T-helper 1 cell treated with Interleukin-12 subunit alpha and Interleukin-12 subunit beta and Interleukin-4 antibody, amounts not matched to agents 30 μg/mL and 1 μg/mL, for 36 hours (primary cell): ENCODE measurements around the gene DLGAP1.

Experiments
- H3K27ac Mint-ChIP-seq: one replicate; pipeline ENCODE4 v1.8.0; 2021; ENCODE audit warnings: mild to moderate bottlenecking, mixed read lengths
- H3K27me3 Mint-ChIP-seq: one replicate; pipeline ENCODE4 v1.8.0; 2021; ENCODE audit warnings: low read depth, mixed read lengths
- H3K36me3 Mint-ChIP-seq: one replicate; pipeline ENCODE4 v1.8.0; 2021; ENCODE audit warnings: low read depth, mixed read lengths
- H3K4me1 Mint-ChIP-seq: one replicate; pipeline ENCODE4 v1.8.0; 2021; ENCODE audit warnings: low read depth, mixed read lengths
- H3K4me3 Mint-ChIP-seq: one replicate; pipeline ENCODE4 v1.8.0; 2021; ENCODE audit warnings: mild to moderate bottlenecking, moderate library complexity, mixed read lengths
- H3K9me3 Mint-ChIP-seq: one replicate; pipeline ENCODE4 v1.8.0; 2021; ENCODE audit warnings: mixed read lengths

The DLGAP1 gene

GRCh38 chr18:3993941-3994687, 461.0 kb downstream of the DLGAP1 start:
- Mint-ChIP-seq H3K36me3 (no peaks in the 10 kb centered on the region), H3K27ac (no peak overlapping the region), H3K27me3 (peaks cover 8% of the 10 kb centered on the region), H3K9me3 (no peaks in the 10 kb centered on the region), H3K4me3 (no peak overlapping the region), H3K4me1 (no peaks in the 10 kb centered on the region)

GRCh38 chr18:3985664-3986063, 469.4 kb downstream of the DLGAP1 start:
- no peak overlapping the region for H3K27ac Mint-ChIP-seq
- peaks cover 8% of the 10 kb centered on the region for H3K4me1 Mint-ChIP-seq
- peaks cover 4% of the 10 kb centered on the region for H3K36me3 Mint-ChIP-seq
- H3K27me3 Mint-ChIP-seq: no peaks in the 10 kb centered on the region
- H3K9me3 Mint-ChIP-seq: peaks cover 5% of the 10 kb centered on the region
- no peak overlapping the region for H3K4me3 Mint-ChIP-seq

- Mint-ChIP-seq H3K27me3 (no peaks in the 10 kb centered on the region), H3K4me1 (peaks cover 8% of the 10 kb centered on the region), H3K27ac (peak overlapping the region; percentile 32), H3K9me3 (peaks cover 5% of the 10 kb centered on the region), H3K4me3 (no peak overlapping the region), H3K36me3 (peaks cover 4% of the 10 kb centered on the region)
These were observed 470.1 kb downstream of the DLGAP1 start for GRCh38 chr18:3985020-3985419.

- no peak overlapping the region for H3K4me3 Mint-ChIP-seq
- no peaks in the 10 kb centered on the region for H3K27me3 Mint-ChIP-seq
- peak overlapping the region; percentile 15 for H3K27ac Mint-ChIP-seq
These were observed 470.8 kb downstream of the DLGAP1 start for GRCh38 chr18:3984163-3984757.

DNA sequence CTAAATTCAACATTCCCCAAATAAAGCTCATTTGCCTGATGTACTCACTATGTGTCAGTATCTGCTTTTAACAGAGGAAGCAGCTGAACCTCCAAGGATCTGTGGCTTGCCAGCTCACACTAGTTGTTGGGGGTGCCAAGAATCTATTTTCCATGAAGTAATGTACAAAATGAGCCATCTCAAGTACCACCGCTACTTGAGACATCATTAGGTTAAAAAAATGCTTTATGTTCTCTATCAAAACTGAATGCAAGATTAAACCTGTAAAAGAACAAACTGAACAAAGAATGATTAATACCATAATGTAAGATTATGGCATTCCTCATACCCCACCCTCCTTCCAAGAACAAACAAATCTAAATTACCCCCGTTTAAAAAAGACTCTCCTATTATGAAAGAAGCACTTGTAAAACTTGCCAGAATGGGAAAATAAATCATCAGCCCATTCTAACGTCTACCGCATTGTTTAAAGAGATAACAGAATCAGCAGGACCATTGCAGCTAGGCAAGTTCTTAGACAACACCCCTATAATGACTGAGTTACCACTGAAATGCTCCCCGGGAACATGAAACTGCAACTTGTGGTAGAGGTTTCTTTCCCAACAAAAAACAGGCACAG, 471.6 kb downstream of the DLGAP1 start:
- Mint-ChIP-seq H3K27ac (no peak overlapping the region), H3K4me1 (peaks cover 8% of the 10 kb centered on the region), H3K36me3 (peaks cover 4% of the 10 kb centered on the region), H3K9me3 (peaks cover 11% of the 10 kb centered on the region), H3K27me3 (no peaks in the 10 kb centered on the region), H3K4me3 (no peak overlapping the region)

More at GRCh38 chr18:3984163-3984757, 470.8 kb downstream of the DLGAP1 start:
- H3K36me3 Mint-ChIP-seq: peaks cover 4% of the 10 kb centered on the region
- peaks cover 6% of the 10 kb centered on the region for H3K9me3 Mint-ChIP-seq
- H3K4me1 Mint-ChIP-seq: peaks cover 8% of the 10 kb centered on the region

DNA sequence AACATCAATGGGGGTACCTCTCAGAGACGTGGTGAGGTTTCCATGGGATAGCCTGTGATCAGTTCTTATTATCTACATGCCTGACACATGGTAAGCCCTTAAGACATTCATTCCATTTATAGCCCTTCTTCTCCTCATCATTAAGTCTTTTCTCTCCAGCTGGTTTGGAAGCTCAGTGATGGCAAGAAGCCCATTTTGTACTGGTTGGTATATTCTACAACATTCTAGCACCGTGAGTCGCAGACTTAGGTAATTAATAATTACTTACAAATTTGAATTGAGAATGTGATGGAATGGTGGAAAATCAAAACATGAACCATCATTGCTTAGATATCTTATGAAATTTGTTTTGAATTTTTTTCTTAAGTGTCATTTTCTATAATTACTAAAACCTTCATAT, 472.6 kb downstream of the DLGAP1 start:
- Mint-ChIP-seq H3K9me3 (peaks cover 15% of the 10 kb centered on the region), H3K4me1 (peaks cover 8% of the 10 kb centered on the region), H3K27me3 (no peaks in the 10 kb centered on the region), H3K36me3 (peaks cover 4% of the 10 kb centered on the region), H3K27ac (no peak overlapping the region), H3K4me3 (no peak overlapping the region)

DNA sequence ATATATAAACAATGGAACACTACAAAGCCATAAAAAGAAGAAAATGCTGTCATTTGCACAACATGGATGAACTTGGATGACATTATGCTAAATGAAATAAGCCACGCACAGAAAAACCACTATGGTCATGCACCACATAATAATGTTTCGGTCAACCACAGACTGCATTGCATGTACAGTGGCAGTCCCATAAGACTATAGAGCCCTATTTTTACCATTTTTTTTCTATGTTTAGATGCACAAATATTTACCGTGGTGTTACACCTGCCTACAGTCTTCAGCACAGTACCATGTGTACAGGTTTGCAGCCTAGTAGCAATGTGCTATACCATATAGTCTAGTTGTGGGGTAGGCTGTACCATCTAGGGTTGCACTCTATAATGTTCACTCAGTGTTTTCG, 476.1 kb downstream of the DLGAP1 start:
- Mint-ChIP-seq H3K36me3 (no peaks in the 10 kb centered on the region), H3K4me1 (no peaks in the 10 kb centered on the region), H3K4me3 (no peak overlapping the region), H3K27ac (no peak overlapping the region), H3K27me3 (no peaks in the 10 kb centered on the region), H3K9me3 (peaks cover 10% of the 10 kb centered on the region)

- H3K9me3 Mint-ChIP-seq: peaks cover 2% of the 10 kb centered on the region
- H3K4me1 Mint-ChIP-seq: no peaks in the 10 kb centered on the region
- H3K36me3 Mint-ChIP-seq: no peaks in the 10 kb centered on the region
- H3K27me3 Mint-ChIP-seq: peaks cover 7% of the 10 kb centered on the region
- no peak overlapping the region for H3K4me3 Mint-ChIP-seq
- no peak overlapping the region for H3K27ac Mint-ChIP-seq
These were observed 481.8 kb downstream of the DLGAP1 start for GRCh38 chr18:3973191-3973850.

DNA sequence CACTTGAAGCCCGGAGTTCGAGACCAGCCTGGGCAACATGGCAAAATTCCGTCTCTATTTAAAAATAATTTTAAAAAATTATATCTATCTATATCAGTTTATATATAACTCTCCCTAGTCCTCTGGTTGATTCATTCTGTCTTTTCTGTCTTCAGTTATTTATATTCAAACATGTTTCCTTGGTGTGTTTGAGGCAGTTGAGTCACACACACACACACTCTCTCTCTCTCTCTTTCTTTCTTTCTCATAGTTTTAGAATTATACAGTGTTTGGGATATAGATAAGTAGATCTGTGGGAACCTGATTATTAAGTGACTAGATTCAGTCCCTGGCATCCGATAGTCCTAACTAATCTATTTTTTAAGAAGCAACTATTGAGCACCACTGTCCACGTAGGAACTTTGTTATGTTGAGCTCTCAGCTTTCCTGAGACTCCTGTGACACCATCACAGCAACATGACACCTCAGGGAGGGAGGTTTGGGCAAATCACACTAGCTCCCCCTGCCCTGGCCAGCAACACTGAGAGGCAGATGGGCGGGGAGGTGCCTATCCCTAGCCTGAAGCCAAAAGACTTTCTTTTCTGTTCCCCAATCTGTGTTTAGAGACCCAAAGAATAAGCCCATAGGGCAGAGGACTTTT, 482.7 kb downstream of the DLGAP1 start:
- Mint-ChIP-seq H3K36me3 (no peaks in the 10 kb centered on the region), H3K9me3 (no peaks in the 10 kb centered on the region), H3K4me1 (no peaks in the 10 kb centered on the region), H3K27me3 (peaks cover 7% of the 10 kb centered on the region), H3K27ac (no peak overlapping the region), H3K4me3 (no peak overlapping the region)

DNA sequence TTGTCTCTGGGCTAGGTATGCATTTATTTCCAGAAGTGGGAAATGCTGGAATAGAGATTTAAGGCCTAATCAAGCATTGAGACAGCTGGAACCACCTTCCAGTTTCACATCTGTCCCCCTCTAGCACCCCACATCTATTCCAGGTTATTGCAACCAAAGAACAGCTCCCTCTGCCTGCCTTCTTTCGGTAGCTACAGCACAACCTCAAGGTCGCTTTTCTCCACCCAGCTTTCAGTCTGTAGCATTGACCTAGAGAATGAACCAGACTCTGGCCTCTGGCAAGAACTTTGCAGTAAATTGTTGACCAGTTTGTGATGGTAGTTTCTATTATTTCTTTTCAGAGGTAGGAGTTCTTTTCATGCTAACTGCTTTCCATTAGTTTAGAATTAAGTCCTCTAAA, 484.2 kb downstream of the DLGAP1 start:
- no peak overlapping the region for H3K27ac Mint-ChIP-seq

DNA sequence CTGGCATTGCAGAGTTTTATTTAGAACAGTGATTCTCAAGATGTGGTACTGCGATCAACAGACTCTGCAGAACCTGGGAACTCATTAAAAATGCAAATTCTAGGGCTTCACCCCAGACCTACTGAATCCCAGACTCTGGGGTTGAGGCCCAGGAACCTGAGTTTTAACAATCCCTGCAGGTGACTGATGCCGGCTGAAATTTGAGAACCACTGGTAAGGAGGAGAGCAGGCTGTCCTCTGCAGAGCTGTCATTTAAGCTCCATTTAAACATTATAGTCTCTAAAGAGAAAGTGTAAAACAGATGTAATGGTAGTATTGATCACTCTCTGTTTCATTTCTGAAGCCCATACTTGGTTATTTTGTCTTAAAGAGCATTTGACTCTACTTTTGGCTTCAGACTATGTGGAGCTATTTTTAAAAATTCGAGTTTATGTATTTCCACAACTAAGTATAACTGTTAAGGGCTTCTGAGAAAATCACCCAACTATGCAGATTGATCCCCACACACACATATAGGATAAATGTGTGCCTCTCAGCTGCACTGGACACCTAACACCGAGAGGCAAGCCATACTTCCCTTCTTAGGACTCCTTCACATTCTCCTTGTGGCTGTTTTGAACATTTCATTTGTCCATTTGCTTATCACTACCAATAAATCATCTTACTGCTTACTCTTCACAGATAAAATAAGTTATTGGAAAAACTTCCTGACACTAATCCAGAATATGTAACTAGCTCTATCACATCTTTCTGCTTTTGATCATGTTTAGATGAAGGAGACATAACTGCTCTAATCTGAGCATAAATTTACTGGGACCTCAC, 487.5 kb downstream of the DLGAP1 start:
- Mint-ChIP-seq H3K36me3 (no peaks in the 10 kb centered on the region), H3K4me3 (no peak overlapping the region), H3K4me1 (no peaks in the 10 kb centered on the region), H3K27me3 (peaks cover 5% of the 10 kb centered on the region), H3K9me3 (no peaks in the 10 kb centered on the region), H3K27ac (no peak overlapping the region)

More for the DNA sequence above, 484.2 kb downstream of the DLGAP1 start:
- no peaks in the 10 kb centered on the region for H3K4me1 Mint-ChIP-seq
- H3K36me3 Mint-ChIP-seq: no peaks in the 10 kb centered on the region
- H3K4me3 Mint-ChIP-seq: no peak overlapping the region
- peaks cover 7% of the 10 kb centered on the region for H3K27me3 Mint-ChIP-seq
- no peaks in the 10 kb centered on the region for H3K9me3 Mint-ChIP-seq

GRCh38 chr18:3966642-3967358, 488.3 kb downstream of the DLGAP1 start:
- Mint-ChIP-seq H3K4me1 (no peaks in the 10 kb centered on the region), H3K9me3 (no peaks in the 10 kb centered on the region), H3K4me3 (no peak overlapping the region), H3K27ac (no peak overlapping the region), H3K27me3 (no peaks in the 10 kb centered on the region), H3K36me3 (no peaks in the 10 kb centered on the region)

DNA sequence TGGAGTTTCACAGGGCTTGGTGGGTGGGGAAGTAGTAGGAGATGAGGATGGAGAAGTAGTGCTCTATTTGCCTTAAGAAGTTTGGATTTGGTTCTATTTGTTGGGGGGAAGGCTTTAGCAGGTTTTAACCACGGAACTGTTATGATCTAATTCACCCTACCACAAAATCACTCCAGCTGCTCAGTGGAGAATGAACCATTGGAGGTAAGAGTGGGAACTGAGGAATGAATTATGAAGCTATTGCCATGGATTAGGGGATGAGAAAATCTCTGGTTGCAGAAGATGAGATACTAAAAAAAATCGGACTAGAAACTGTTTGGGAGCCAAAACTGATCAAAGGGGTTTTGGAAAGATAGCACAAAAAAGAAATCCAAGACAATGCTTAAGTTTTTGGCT, 488.9 kb downstream of the DLGAP1 start:
- Mint-ChIP-seq H3K9me3 (no peaks in the 10 kb centered on the region), H3K27me3 (no peaks in the 10 kb centered on the region), H3K4me3 (no peak overlapping the region), H3K27ac (no peak overlapping the region), H3K4me1 (no peaks in the 10 kb centered on the region), H3K36me3 (no peaks in the 10 kb centered on the region)
